A549 (cell line): Measurements from ENCODE around the gene SETD4. TPM values are rescaled to one million over a fixed set of nuclear protein-coding genes. Genes with fewer than 3 reads are reported as not detected.

Experiments used
- ATAC-seq, 2 experiments: fragments of 200-7000 bp in 1 of 2; fragments of >200 bp in 1 of 2; cut with Nextera tagmentation in 1 of 2; cut with Tn5 transposase in 1 of 2; 3 replicates each; pipeline versions ENCODE4 v1.8.0 to v1.9.1; 2018 to 2020; ENCODE audit warnings: mild to moderate bottlenecking in 1 of 2, moderate library complexity in 1 of 2
- CTCF ChIA-PET: fragments of 300-600 bp; sonication (Branson Sonifier 250); formaldehyde crosslinking; extraction: SDS; loops from one replicate; lab custom pipeline; 2021; ENCODE audit warnings: antibody characterized with exemption, inconsistent platforms; lab: Yijun Ruan, JAX
- POLR2A ChIA-PET: fragments of 350-600 bp; formaldehyde crosslinking; extraction: SDS; loops from one replicate; lab custom pipeline; 2021; ENCODE audit warnings: antibody characterized with exemption, inconsistent platforms; lab: Yijun Ruan, JAX
- DNase-seq, 2 experiments: peaks; one replicate each; pipeline versions ENCODE4 v3.0.0 to v3.0.0-alpha.2; 2011 to 2016; ENCODE audit warnings: low read depth in 1 of 2, low spot score in 1 of 2
- FAIRE-seq: peaks from 2 replicates; lab custom pipeline; 2011; peaks lifted over from hg19 to GRCh38; lab: Jason Lieb, UNC
- H3K27ac ChIP-seq, 2 experiments: fragments of >200 bp; sonication (Bioruptor Twin); formaldehyde crosslinking; 3 replicates each; pipeline ENCODE4 v1.5.1; 2016 to 2017
- H3K4me1 ChIP-seq: fragments of >200 bp; sonication (Bioruptor Twin); formaldehyde crosslinking; 3 replicates; pipeline ENCODE4 v1.6.1; 2016
- H3K4me2 ChIP-seq: fragments of >200 bp; sonication (Bioruptor Twin); formaldehyde crosslinking; 3 replicates; pipeline ENCODE4 v1.6.1; 2016
- H3K4me3 ChIP-seq: fragments of >200 bp; sonication (Bioruptor Twin); formaldehyde crosslinking; 3 replicates; pipeline ENCODE4 v1.5.1; 2016
- H3K9me3 ChIP-seq: fragments of >200 bp; sonication (Bioruptor Twin); formaldehyde crosslinking; 3 replicates; pipeline ENCODE4 v1.6.1; 2016
- ATOH8 ChIP-seq: fragments of 250-450 bp; sonication (Bioruptor Pico); IDR thresholded peaks from 2 replicates; pipeline ENCODE4 v1.5.0; 2020; ENCODE audit warnings: low read depth, mild to moderate bottlenecking, moderate library complexity
- BHLHE40 ChIP-seq: IDR thresholded peaks from 2 replicates; pipeline ENCODE4 v1.6.1; 2012; ENCODE audit warnings: low read depth, low read length, inconsistent platforms
- CBX8 ChIP-seq: fragments of 200-600 bp; sonication (generic); IDR thresholded peaks from 2 replicates; pipeline ENCODE4 v1.6.1; 2016
- CHD2 ChIP-seq: fragments of 150-350 bp; IDR thresholded peaks from 2 replicates; pipeline ENCODE4 v1.6.1; 2014; ENCODE audit warnings: low read length; ENCODE audit not compliant: partially characterized antibody
- EHMT2 ChIP-seq: fragments of 200-600 bp; sonication (generic); IDR thresholded peaks from 2 replicates; pipeline ENCODE4 v1.6.1; 2016; ENCODE audit warnings: antibody characterized with exemption, low read depth, mild to moderate bottlenecking, moderate library complexity
- FOSL2 ChIP-seq, 2 experiments: fragments of 450-650 bp in 1 of 2; fragments of >200 bp in 1 of 2; sonication (Bioruptor Twin) in 1 of 2; formaldehyde crosslinking; IDR thresholded peaks; 2 replicates each; pipeline versions ENCODE4 v1.5.0 to v1.6.1; 2016 to 2020; ENCODE audit warnings: mild to moderate bottlenecking in 1 of 2, moderate library complexity in 1 of 2
- FOXS1 ChIP-seq: fragments of 250-450 bp; sonication (Bioruptor Pico); IDR thresholded peaks from 2 replicates; pipeline ENCODE4 v1.5.0; 2020; ENCODE audit warnings: mild to moderate bottlenecking, moderate library complexity
- GATA3 ChIP-seq: IDR thresholded peaks from 2 replicates; pipeline ENCODE4 v1.6.1; 2012; ENCODE audit warnings: borderline replicate concordance
- HDAC2 ChIP-seq: fragments of 200-600 bp; sonication (generic); IDR thresholded peaks from 2 replicates; pipeline ENCODE4 v1.6.1; 2016
- JUNB ChIP-seq: fragments of >200 bp; sonication (Bioruptor Twin); formaldehyde crosslinking; IDR thresholded peaks from 2 replicates; pipeline ENCODE4 v1.6.1; 2016
- KDM5A ChIP-seq: fragments of 200-600 bp; sonication (generic); IDR thresholded peaks from 2 replicates; pipeline ENCODE4 v1.6.1; 2016; ENCODE audit warnings: antibody characterized with exemption, mild to moderate bottlenecking
- MAFK ChIP-seq: fragments of 450-650 bp; IDR thresholded peaks from 2 replicates; pipeline ENCODE4 v1.6.1; 2014; ENCODE audit not compliant: partially characterized antibody
- MYC ChIP-seq: IDR thresholded peaks from 2 replicates; pipeline ENCODE4 v1.6.1; 2012; ENCODE audit warnings: mild to moderate bottlenecking, inconsistent platforms, low read length, improper control_type of control experiment, borderline replicate concordance
- TP53 ChIP-seq: fragments of 250-450 bp; sonication (Bioruptor Pico); IDR thresholded peaks from 2 replicates; pipeline ENCODE4 v1.5.0; 2021; ENCODE audit warnings: mild to moderate bottlenecking, moderate library complexity
- USF2 ChIP-seq: fragments of 450-650 bp; IDR thresholded peaks from 2 replicates; pipeline ENCODE4 v1.6.1; 2014; ENCODE audit warnings: antibody characterized with exemption
- ZNF302 ChIP-seq: fragments of 250-450 bp; sonication (Bioruptor Pico); IDR thresholded peaks from 2 replicates; pipeline ENCODE4 v1.9.0; 2021; ENCODE audit warnings: inconsistent platforms, mild to moderate bottlenecking, moderate library complexity
- WGBS: methylation state at CpG from one replicate; pipeline ENCODE4 v1.1.6; 2017; ENCODE audit errors: missing lambda C conversion rate; 5-methylcytosine and 5-hydroxymethylcytosine counted together
- polyA plus RNA-seq, 4 experiments: library from polyadenylated mRNA; depleted of rRNA in 3 of 4; stranded (reverse); fragments of >200 nt; fragmentation: RNase III in 1 of 4; extraction: RNeasy Plus Mini Kit Qiagen cat#74134 plus additional on column Dnase treatment in 1 of 4; gene quantifications; 2 replicates in 3 of 4; 3 replicates in 1 of 4; pipeline ENCODE4 v1.2.3, GENCODE V29; 2011 to 2017
- TF ChIP-seq, protein P1 (sequence below): fragments of 150-350 bp; IDR thresholded peaks from 2 replicates; pipeline ENCODE4 v1.6.1; 2014; ENCODE audit warnings: low read depth, mild to moderate bottlenecking, low read length
- TF ChIP-seq, protein P2 (sequence below): IDR thresholded peaks from 2 replicates; pipeline ENCODE4 v1.6.1; 2012
- TF ChIP-seq, protein P3 (sequence below): IDR thresholded peaks from 2 replicates; pipeline ENCODE4 v1.6.1; 2012; ENCODE audit warnings: low read depth, borderline replicate concordance

The SETD4 gene
- polyA plus RNA-seq, 2 of the 4 experiments (the other 2 are of a cell fraction), result 10.3 to 17.1 TPM

GRCh38 chr21:36097427-36098181, 37.3 kb upstream of the SETD4 start (continued):
- no peak for TF ChIP-seq ATOH8 (CRISPR knock-in tag)
- TF ChIP-seq, protein P1, sequence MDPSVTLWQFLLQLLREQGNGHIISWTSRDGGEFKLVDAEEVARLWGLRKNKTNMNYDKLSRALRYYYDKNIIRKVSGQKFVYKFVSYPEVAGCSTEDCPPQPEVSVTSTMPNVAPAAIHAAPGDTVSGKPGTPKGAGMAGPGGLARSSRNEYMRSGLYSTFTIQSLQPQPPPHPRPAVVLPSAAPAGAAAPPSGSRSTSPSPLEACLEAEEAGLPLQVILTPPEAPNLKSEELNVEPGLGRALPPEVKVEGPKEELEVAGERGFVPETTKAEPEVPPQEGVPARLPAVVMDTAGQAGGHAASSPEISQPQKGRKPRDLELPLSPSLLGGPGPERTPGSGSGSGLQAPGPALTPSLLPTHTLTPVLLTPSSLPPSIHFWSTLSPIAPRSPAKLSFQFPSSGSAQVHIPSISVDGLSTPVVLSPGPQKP, result no peak
- TF ChIP-seq KDM5A, result no peak
- no peak for TF ChIP-seq CHD2
- no peak for TF ChIP-seq ZNF302
- TF ChIP-seq TP53 (CRISPR knock-in tag), result no peak
- no peak for TF ChIP-seq USF2
- no peak for TF ChIP-seq JUNB
- TF ChIP-seq CBX8, result no peak

GRCh38 chr21:36096398-36097290, 36.3 kb upstream of the SETD4 start:
- no peak overlapping the region for H3K4me3 ChIP-seq
- ChIA-PET POLR2A (no interaction called here), CTCF (interaction anchor here (1.4 kb wide), 1 partner anchor 16 kb away, joined by 6 read pairs; no protein-coding TSS in a partner anchor)
- H3K4me1 ChIP-seq, result no peaks in the 10 kb centered on the region
- ATAC-seq (no peak), DNase-seq (no peak), FAIRE-seq (no peak)
- H3K9me3 ChIP-seq, result no peaks in the 10 kb centered on the region
- no peak for TF ChIP-seq MYC
- TF ChIP-seq FOSL2 (IDR thresholded peaks at IDR 0.05), result no peak
- TF ChIP-seq FOSL2 (CRISPR knock-in tag; IDR thresholded peaks at IDR 0.05), result no peak
- no peak overlapping the region for H3K27ac ChIP-seq
- no peak overlapping the region for H3K4me2 ChIP-seq
- WGBS, result 52% methylated on average over 1 of the region's 1 CpG

GRCh38 chr21:36093512-36093911, 33.2 kb upstream of the SETD4 start:
- ATAC-seq, result no peak
- 38% methylated on average over 1 of the region's 1 CpG for WGBS
- CTCF ChIA-PET, result no interaction called here

More at GRCh38 chr21:36093512-36093911, 33.2 kb upstream of the SETD4 start:
- FAIRE-seq, result no peak
- H3K4me2 ChIP-seq, result no peak overlapping the region
- DNase-seq, result no peak
- POLR2A ChIA-PET, result no interaction called here
- no peaks in the 10 kb centered on the region for H3K9me3 ChIP-seq
- H3K4me1 ChIP-seq, result no peaks in the 10 kb centered on the region
- H3K4me3 ChIP-seq, result no peak overlapping the region
- TF ChIP-seq MAFK, result no peak
- TF ChIP-seq HDAC2, result no peak
- no peak for TF ChIP-seq FOXS1 (CRISPR knock-in tag)
- TF ChIP-seq, protein P2, sequence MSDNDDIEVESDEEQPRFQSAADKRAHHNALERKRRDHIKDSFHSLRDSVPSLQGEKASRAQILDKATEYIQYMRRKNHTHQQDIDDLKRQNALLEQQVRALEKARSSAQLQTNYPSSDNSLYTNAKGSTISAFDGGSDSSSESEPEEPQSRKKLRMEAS, result no peak
- no peak for TF ChIP-seq BHLHE40
- no peak for TF ChIP-seq EHMT2
- no peak for TF ChIP-seq ATOH8 (CRISPR knock-in tag)
- TF ChIP-seq GATA3, result no peak
- TF ChIP-seq, protein P3, sequence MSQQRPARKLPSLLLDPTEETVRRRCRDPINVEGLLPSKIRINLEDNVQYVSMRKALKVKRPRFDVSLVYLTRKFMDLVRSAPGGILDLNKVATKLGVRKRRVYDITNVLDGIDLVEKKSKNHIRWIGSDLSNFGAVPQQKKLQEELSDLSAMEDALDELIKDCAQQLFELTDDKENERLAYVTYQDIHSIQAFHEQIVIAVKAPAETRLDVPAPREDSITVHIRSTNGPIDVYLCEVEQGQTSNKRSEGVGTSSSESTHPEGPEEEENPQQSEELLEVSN, result no peak
- TF ChIP-seq, all 56 proteins: peak for 0
- no peak overlapping the region for H3K27ac ChIP-seq
